Testis (tissue), 2 donors: ENCODE results near the gene PHLDA1.

ENCODE experiments used
- POLR2A ChIP-seq: fragments of 450-650 bp; IDR thresholded peaks from one replicate; pipeline ENCODE4 v1.6.1; 2017; ENCODE audit warnings: antibody characterized with exemption, mild to moderate bottlenecking, moderate library complexity
- TF ChIP-seq, protein P1 (sequence below), 3 experiments: fragments of 450-650 bp in 2 of 3; fragments of 200-600 bp in 1 of 3; sonication (generic) in 1 of 3; IDR thresholded peaks; one replicate each; pipeline ENCODE4 v1.5.1; 2016 to 2019; ENCODE audit warnings: antibody characterized with exemption in 3 of 3, mild to moderate bottlenecking in 2 of 3, moderate library complexity in 1 of 3

- TF ChIP-seq, protein P1, sequence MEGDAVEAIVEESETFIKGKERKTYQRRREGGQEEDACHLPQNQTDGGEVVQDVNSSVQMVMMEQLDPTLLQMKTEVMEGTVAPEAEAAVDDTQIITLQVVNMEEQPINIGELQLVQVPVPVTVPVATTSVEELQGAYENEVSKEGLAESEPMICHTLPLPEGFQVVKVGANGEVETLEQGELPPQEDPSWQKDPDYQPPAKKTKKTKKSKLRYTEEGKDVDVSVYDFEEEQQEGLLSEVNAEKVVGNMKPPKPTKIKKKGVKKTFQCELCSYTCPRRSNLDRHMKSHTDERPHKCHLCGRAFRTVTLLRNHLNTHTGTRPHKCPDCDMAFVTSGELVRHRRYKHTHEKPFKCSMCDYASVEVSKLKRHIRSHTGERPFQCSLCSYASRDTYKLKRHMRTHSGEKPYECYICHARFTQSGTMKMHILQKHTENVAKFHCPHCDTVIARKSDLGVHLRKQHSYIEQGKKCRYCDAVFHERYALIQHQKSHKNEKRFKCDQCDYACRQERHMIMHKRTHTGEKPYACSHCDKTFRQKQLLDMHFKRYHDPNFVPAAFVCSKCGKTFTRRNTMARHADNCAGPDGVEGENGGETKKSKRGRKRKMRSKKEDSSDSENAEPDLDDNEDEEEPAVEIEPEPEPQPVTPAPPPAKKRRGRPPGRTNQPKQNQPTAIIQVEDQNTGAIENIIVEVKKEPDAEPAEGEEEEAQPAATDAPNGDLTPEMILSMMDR (IDR thresholded peaks at IDR 0.05) = no peak
- TF ChIP-seq POLR2A = no peak
These were observed 9.1 kb downstream of the PHLDA1 start for GRCh38 chr12:76022506-76022905.
